Smooth muscle cell (in vitro differentiated cells): ENCODE results near the gene POU6F2. TPM values are rescaled to one million over a fixed set of nuclear protein-coding genes. Genes with fewer than 3 reads are reported as not detected.

Experiments used
- DNase-seq: peaks from one replicate; lab custom pipeline; 2025; ENCODE audit not compliant: unreplicated experiment; lab: John Stamatoyannopoulos, UW
- H2AFZ ChIP-seq: fragments of 200-600 bp; sonication (generic); 2 replicates; pipeline ENCODE4 v1.6.0; 2016; ENCODE audit warnings: antibody characterized with exemption, low read depth, mild to moderate bottlenecking
- H3F3A ChIP-seq: fragments of 200-600 bp; sonication (generic); 2 replicates; pipeline ENCODE4 v1.6.0; 2017; ENCODE audit warnings: antibody characterized with exemption, low read depth
- H3K27ac ChIP-seq: fragments of 200-600 bp; sonication (generic); 2 replicates; pipeline ENCODE4 v1.5.1; 2016; ENCODE audit warnings: low read depth, mild to moderate bottlenecking
- H3K27me3 ChIP-seq: fragments of 200-600 bp; sonication (generic); 2 replicates; pipeline ENCODE4 v1.6.1; 2016; ENCODE audit warnings: low read depth, mild to moderate bottlenecking
- H3K36me3 ChIP-seq: fragments of 200-600 bp; sonication (generic); 2 replicates; pipeline ENCODE4 v1.5.1; 2016; ENCODE audit warnings: low read depth
- H3K4me1 ChIP-seq: fragments of 200-600 bp; sonication (generic); 2 replicates; pipeline ENCODE4 v1.5.1; 2016; ENCODE audit warnings: low read depth
- H3K4me2 ChIP-seq: fragments of 200-600 bp; sonication (generic); 2 replicates; pipeline ENCODE4 v1.6.0; 2016; ENCODE audit warnings: mild to moderate bottlenecking
- H3K4me3 ChIP-seq: fragments of 200-600 bp; sonication (generic); 2 replicates; pipeline ENCODE4 v1.5.1; 2016; ENCODE audit warnings: mild to moderate bottlenecking
- H3K79me2 ChIP-seq: fragments of 200-600 bp; sonication (generic); 2 replicates; pipeline ENCODE4 v1.6.0; 2016; ENCODE audit warnings: low read depth, mild to moderate bottlenecking
- H3K9ac ChIP-seq: fragments of 200-600 bp; sonication (generic); 2 replicates; pipeline ENCODE4 v1.6.0; 2016; ENCODE audit warnings: low read depth
- H3K9me3 ChIP-seq: fragments of 200-600 bp; sonication (generic); replicated peaks from 2 replicates; pipeline ENCODE4 v1.5.1; 2016; ENCODE audit warnings: low read depth
- H4K20me1 ChIP-seq: fragments of 200-600 bp; sonication (generic); 2 replicates; pipeline ENCODE4 v1.6.0; 2016; ENCODE audit warnings: low read depth
- CTCF ChIP-seq: fragments of 200-600 bp; sonication (generic); IDR thresholded peaks from 2 replicates; pipeline ENCODE4 v1.5.1; 2017; ENCODE audit warnings: borderline replicate concordance, mild to moderate bottlenecking, antibody characterized with exemption; ENCODE audit not compliant: insufficient read depth, poor library complexity, severe bottlenecking
- WGBS: methylation state at CpG from one replicate; pipeline ENCODE4 v1.1.7; 2016; ENCODE audit warnings: low lambda C conversion rate; 5-methylcytosine and 5-hydroxymethylcytosine counted together
- polyA plus RNA-seq: library from polyadenylated mRNA; unstranded; fragments of >200 nt; fragmentation: Nextera tagmentation; extraction: Ambion mirVana; gene quantifications from 2 replicates; pipeline ENCODE4 v1.2.1, GENCODE V29; 2016
- total RNA-seq: library from RNA; depleted of rRNA; stranded (reverse); fragments of >200 nt; gene quantifications from 2 replicates; pipeline ENCODE4 v1.2.3, GENCODE V29; 2014

The POU6F2 gene
- total and polyA plus RNA-seq, 2 experiments from 2014 or later = 1.2 TPM

- WGBS = 98% methylated on average over 10 of the region's 10 CpGs
- no peaks in the 10 kb centered on the region for H3K79me2 ChIP-seq
- H3K4me2 ChIP-seq = no peak overlapping the region
- H3F3A ChIP-seq = no peaks in the 10 kb centered on the region
- no peaks in the 10 kb centered on the region for H3K36me3 ChIP-seq
- DNase-seq = no peak
- no peaks in the 10 kb centered on the region for H3K4me1 ChIP-seq
- H3K4me3 ChIP-seq = no peak overlapping the region
- no peak overlapping the region for H2AFZ ChIP-seq
- H4K20me1 ChIP-seq = no peaks in the 10 kb centered on the region
- H3K9ac ChIP-seq = no peak overlapping the region
- no peak for TF ChIP-seq CTCF
- H3K27ac ChIP-seq = no peak overlapping the region
- no peaks in the 10 kb centered on the region for H3K9me3 ChIP-seq
- no peaks in the 10 kb centered on the region for H3K27me3 ChIP-seq
These were observed 361.9 kb downstream of the POU6F2 start for GRCh38 chr7:39339591-39339990.

- Histone ChIP-seq H4K20me1 (no peaks in the 10 kb centered on the region), H2AFZ (no peak overlapping the region), H3K4me1 (no peaks in the 10 kb centered on the region), H3K36me3 (no peaks in the 10 kb centered on the region), H3K79me2 (no peaks in the 10 kb centered on the region), H3K4me2 (no peak overlapping the region), H3K9me3 (no peaks in the 10 kb centered on the region), H3F3A (no peaks in the 10 kb centered on the region), H3K9ac (no peak overlapping the region), H3K27me3 (no peaks in the 10 kb centered on the region), H3K4me3 (no peak overlapping the region), H3K27ac (no peak overlapping the region)
- no peak for DNase-seq
- 88% methylated on average over 5 of the region's 5 CpGs for WGBS
- no peak for TF ChIP-seq CTCF
These were observed 363.4 kb downstream of the POU6F2 start for GRCh38 chr7:39341083-39341482.

- no peak overlapping the region for H2AFZ ChIP-seq
- no peak overlapping the region for H3K27ac ChIP-seq
- WGBS = 74% methylated on average over 3 of the region's 3 CpGs
- H3K4me1 ChIP-seq = no peaks in the 10 kb centered on the region
- no peak overlapping the region for H3K4me3 ChIP-seq
- H3K27me3 ChIP-seq = no peaks in the 10 kb centered on the region
- no peaks in the 10 kb centered on the region for H3K9me3 ChIP-seq
- DNase-seq = no peak
- no peaks in the 10 kb centered on the region for H3K79me2 ChIP-seq
- H3K9ac ChIP-seq = no peak overlapping the region
- no peak overlapping the region for H3K4me2 ChIP-seq
- no peaks in the 10 kb centered on the region for H3K36me3 ChIP-seq
- no peaks in the 10 kb centered on the region for H4K20me1 ChIP-seq
- H3F3A ChIP-seq = no peaks in the 10 kb centered on the region
- no peak for TF ChIP-seq CTCF
These were observed 365.1 kb downstream of the POU6F2 start for GRCh38 chr7:39342763-39343162.

- Histone ChIP-seq H3K27me3 (no peaks in the 10 kb centered on the region), H3K9ac (no peak overlapping the region), H3K79me2 (no peaks in the 10 kb centered on the region), H3F3A (peaks cover 7% of the 10 kb centered on the region), H3K36me3 (no peaks in the 10 kb centered on the region), H2AFZ (no peak overlapping the region), H3K9me3 (no peaks in the 10 kb centered on the region), H3K4me2 (no peak overlapping the region), H3K4me3 (no peak overlapping the region), H3K27ac (no peak overlapping the region), H4K20me1 (no peaks in the 10 kb centered on the region), H3K4me1 (peaks cover 19% of the 10 kb centered on the region)
- no peak for TF ChIP-seq CTCF
- 92% methylated on average over 7 of the region's 7 CpGs for WGBS
- no peak for DNase-seq
These were observed 371.9 kb downstream of the POU6F2 start for GRCh38 chr7:39349452-39350123.
